HEK293 (cell line): ENCODE data around the gene VAV3.

Experiments used
- HOXD13 ChIP-seq: sonication (generic); formaldehyde crosslinking; IDR thresholded peaks from 2 replicates; pipeline ENCODE4 v1.8.0; 2022; ENCODE audit warnings: missing genetic modification reagents, borderline replicate concordance
- KLF8 ChIP-seq: fragments of 450-650 bp; formaldehyde crosslinking; IDR thresholded peaks from 2 replicates; pipeline ENCODE4 v1.5.1; 2016; ENCODE audit warnings: missing biosample characterization, missing genetic modification characterization
- MEIS1 ChIP-seq: sonication (generic); formaldehyde crosslinking; IDR thresholded peaks from 2 replicates; pipeline ENCODE4 v1.8.1; 2022; ENCODE audit warnings: missing genetic modification reagents, mild to moderate bottlenecking, borderline replicate concordance
- SCRT2 ChIP-seq: fragments of 450-650 bp; formaldehyde crosslinking; IDR thresholded peaks from 2 replicates; pipeline ENCODE4 v1.5.1; 2016; ENCODE audit warnings: missing biosample characterization, missing genetic modification characterization
- SP7 ChIP-seq: fragments of 450-650 bp; formaldehyde crosslinking; IDR thresholded peaks from 2 replicates; pipeline ENCODE4 v1.5.1; 2016; ENCODE audit warnings: missing biosample characterization, missing genetic modification characterization
- ZBTB1 ChIP-seq: fragments of 450-650 bp; formaldehyde crosslinking; IDR thresholded peaks from 2 replicates; pipeline ENCODE4 v1.5.1; 2016; ENCODE audit warnings: missing biosample characterization, missing genetic modification characterization
- ZNF112 ChIP-seq: fragments of 450-650 bp; formaldehyde crosslinking; IDR thresholded peaks from 2 replicates; pipeline ENCODE4 v1.5.0; 2017; ENCODE audit warnings: missing biosample characterization, missing genetic modification characterization
- ZNF138 ChIP-seq: fragments of 450-650 bp; formaldehyde crosslinking; IDR thresholded peaks from 2 replicates; pipeline ENCODE4 v1.5.1; 2016; ENCODE audit warnings: missing biosample characterization, missing genetic modification characterization, borderline replicate concordance
- ZNF169 ChIP-seq: fragments of 450-650 bp; formaldehyde crosslinking; IDR thresholded peaks from 2 replicates; pipeline ENCODE4 v1.5.1; 2016; ENCODE audit warnings: missing biosample characterization, missing genetic modification characterization
- ZNF174 ChIP-seq: fragments of 450-650 bp; formaldehyde crosslinking; IDR thresholded peaks from 2 replicates; pipeline ENCODE4 v1.5.0; 2017; ENCODE audit warnings: missing biosample characterization, mild to moderate bottlenecking, missing genetic modification characterization
- ZNF24 ChIP-seq: fragments of 450-650 bp; formaldehyde crosslinking; IDR thresholded peaks from 2 replicates; pipeline ENCODE4 v1.5.1; 2016; ENCODE audit warnings: missing biosample characterization, missing genetic modification characterization
- ZNF324 ChIP-seq: fragments of 450-650 bp; formaldehyde crosslinking; IDR thresholded peaks from 2 replicates; pipeline ENCODE4 v1.5.1; 2016; ENCODE audit warnings: missing biosample characterization, missing genetic modification characterization
- ZNF335 ChIP-seq: fragments of 450-650 bp; formaldehyde crosslinking; conservative IDR thresholded peaks from 2 replicates; pipeline ENCODE4 v1.5.1; 2016; ENCODE audit warnings: missing biosample characterization, missing genetic modification characterization
- ZNF366 ChIP-seq: fragments of 450-650 bp; formaldehyde crosslinking; conservative IDR thresholded peaks from 2 replicates; pipeline ENCODE4 v1.5.1; 2016; ENCODE audit warnings: missing biosample characterization, missing genetic modification characterization
- ZNF423 ChIP-seq: fragments of 450-650 bp; formaldehyde crosslinking; IDR thresholded peaks from 2 replicates; pipeline ENCODE4 v1.5.1; 2016; ENCODE audit warnings: missing biosample characterization, missing genetic modification characterization
- ZNF544 ChIP-seq: fragments of 450-650 bp; formaldehyde crosslinking; IDR thresholded peaks from 2 replicates; pipeline ENCODE4 v1.5.0; 2017; ENCODE audit warnings: missing biosample characterization, missing genetic modification characterization
- ZNF560 ChIP-seq: fragments of 450-650 bp; formaldehyde crosslinking; IDR thresholded peaks from 2 replicates; pipeline ENCODE4 v1.5.1; 2017; ENCODE audit warnings: missing biosample characterization, missing genetic modification characterization, borderline replicate concordance
- ZNF561 ChIP-seq: fragments of 450-650 bp; IDR thresholded peaks from 2 replicates; pipeline ENCODE4 v1.5.1; 2018; ENCODE audit warnings: missing biosample characterization, missing genetic modification characterization, borderline replicate concordance
- ZNF623 ChIP-seq: fragments of 450-650 bp; formaldehyde crosslinking; IDR thresholded peaks from 2 replicates; pipeline ENCODE4 v1.5.1; 2016; ENCODE audit warnings: missing biosample characterization, missing genetic modification characterization
- ZNF629 ChIP-seq: fragments of 450-650 bp; formaldehyde crosslinking; IDR thresholded peaks from 2 replicates; pipeline ENCODE4 v1.5.1; 2017; ENCODE audit warnings: missing biosample characterization, missing genetic modification characterization
- TF ChIP-seq, protein P1 (sequence below): IDR thresholded peaks from 2 replicates; pipeline ENCODE4 v1.6.1; 2011; ENCODE audit warnings: mild to moderate bottlenecking, low read depth, low read length, borderline replicate concordance
- TF ChIP-seq, protein P2 (sequence below): fragments of 450-650 bp; formaldehyde crosslinking; IDR thresholded peaks from 2 replicates; pipeline ENCODE4 v1.5.1; 2016; ENCODE audit warnings: missing biosample characterization, missing genetic modification characterization
- TF ChIP-seq, protein P3 (sequence below): fragments of 450-650 bp; formaldehyde crosslinking; IDR thresholded peaks from 2 replicates; pipeline ENCODE4 v1.5.1; 2016; ENCODE audit warnings: missing biosample characterization, missing genetic modification characterization, low read depth
- TF ChIP-seq, protein P4 (sequence below): fragments of 450-650 bp; formaldehyde crosslinking; IDR thresholded peaks from 2 replicates; pipeline ENCODE4 v1.5.1; 2017; ENCODE audit warnings: missing biosample characterization, missing genetic modification characterization
- TF ChIP-seq, protein P5 (sequence below): fragments of 450-650 bp; formaldehyde crosslinking; IDR thresholded peaks from 2 replicates; pipeline ENCODE4 v1.5.1; 2017; ENCODE audit warnings: missing biosample characterization, missing genetic modification characterization
- TF ChIP-seq, protein P6 (sequence below): fragments of 450-650 bp; formaldehyde crosslinking; IDR thresholded peaks from 2 replicates; pipeline ENCODE4 v1.5.1; 2016; ENCODE audit warnings: missing biosample characterization, missing genetic modification characterization

The VAV3 gene

DNA sequence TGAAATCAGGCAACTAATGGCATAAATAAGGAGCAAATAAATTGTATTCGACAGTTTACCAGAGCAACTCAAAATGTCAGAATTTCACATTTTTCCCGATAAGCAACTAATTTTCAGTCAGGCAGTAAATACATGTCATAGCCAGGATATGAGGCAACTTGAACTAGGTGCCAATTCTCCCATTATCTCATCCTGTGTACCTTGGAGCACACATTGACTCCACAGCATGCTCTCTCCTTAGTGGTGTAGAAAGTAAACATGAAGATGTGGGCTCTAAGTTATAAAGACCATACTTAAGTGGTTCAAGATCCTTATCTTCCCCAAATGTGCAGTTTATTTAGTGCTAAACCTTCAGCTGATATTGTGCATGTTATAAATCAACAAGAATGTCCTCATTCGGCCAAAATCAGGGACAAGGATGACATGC is 197.8 kb downstream of the VAV3 start (continued):
- TF ChIP-seq, protein P1, sequence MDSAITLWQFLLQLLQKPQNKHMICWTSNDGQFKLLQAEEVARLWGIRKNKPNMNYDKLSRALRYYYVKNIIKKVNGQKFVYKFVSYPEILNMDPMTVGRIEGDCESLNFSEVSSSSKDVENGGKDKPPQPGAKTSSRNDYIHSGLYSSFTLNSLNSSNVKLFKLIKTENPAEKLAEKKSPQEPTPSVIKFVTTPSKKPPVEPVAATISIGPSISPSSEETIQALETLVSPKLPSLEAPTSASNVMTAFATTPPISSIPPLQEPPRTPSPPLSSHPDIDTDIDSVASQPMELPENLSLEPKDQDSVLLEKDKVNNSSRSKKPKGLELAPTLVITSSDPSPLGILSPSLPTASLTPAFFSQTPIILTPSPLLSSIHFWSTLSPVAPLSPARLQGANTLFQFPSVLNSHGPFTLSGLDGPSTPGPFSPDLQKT: no peak
- TF ChIP-seq HOXD13 (no peak), ZNF423 (tag by site-specific recombination) (peak; percentile 17; the same call in 1 of the 2 replicates), ZNF335 (tag by site-specific recombination) (peak; percentile 98), ZNF560 (no peak), ZNF629 (tag by site-specific recombination) (peak; percentile 92), ZNF112 (tag by site-specific recombination) (no peak), ZNF169 (tag by site-specific recombination) (no peak; the same call in none of the 2 replicates), SCRT2 (peak; percentile 62), ZNF24 (peak; percentile 97), ZNF324 (tag by site-specific recombination) (peak; percentile 83), ZBTB1 (no peak), ZNF561 (peak; percentile 44; the same call in 1 of the 2 replicates), SP7 (tag by site-specific recombination) (peak; percentile 99), ZNF174 (tag by site-specific recombination) (peak; percentile 42; the same call in 1 of the 2 replicates), ZNF366 (peak; percentile 97), ZNF544 (no peak), KLF8 (tag by site-specific recombination) (peak; percentile 86), ZNF623 (tag by site-specific recombination) (no peak), MEIS1 (CRISPR knock-in tag) (no peak), ZNF138 (tag by site-specific recombination) (no peak)
- TF ChIP-seq, protein P2, sequence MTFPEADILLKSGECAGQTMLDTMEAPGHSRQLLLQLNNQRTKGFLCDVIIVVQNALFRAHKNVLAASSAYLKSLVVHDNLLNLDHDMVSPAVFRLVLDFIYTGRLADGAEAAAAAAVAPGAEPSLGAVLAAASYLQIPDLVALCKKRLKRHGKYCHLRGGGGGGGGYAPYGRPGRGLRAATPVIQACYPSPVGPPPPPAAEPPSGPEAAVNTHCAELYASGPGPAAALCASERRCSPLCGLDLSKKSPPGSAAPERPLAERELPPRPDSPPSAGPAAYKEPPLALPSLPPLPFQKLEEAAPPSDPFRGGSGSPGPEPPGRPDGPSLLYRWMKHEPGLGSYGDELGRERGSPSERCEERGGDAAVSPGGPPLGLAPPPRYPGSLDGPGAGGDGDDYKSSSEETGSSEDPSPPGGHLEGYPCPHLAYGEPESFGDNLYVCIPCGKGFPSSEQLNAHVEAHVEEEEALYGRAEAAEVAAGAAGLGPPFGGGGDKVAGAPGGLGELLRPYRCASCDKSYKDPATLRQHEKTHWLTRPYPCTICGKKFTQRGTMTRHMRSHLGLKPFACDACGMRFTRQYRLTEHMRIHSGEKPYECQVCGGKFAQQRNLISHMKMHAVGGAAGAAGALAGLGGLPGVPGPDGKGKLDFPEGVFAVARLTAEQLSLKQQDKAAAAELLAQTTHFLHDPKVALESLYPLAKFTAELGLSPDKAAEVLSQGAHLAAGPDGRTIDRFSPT: peak; percentile 37; the same call in 1 of the 2 replicates
- TF ChIP-seq, protein P3, sequence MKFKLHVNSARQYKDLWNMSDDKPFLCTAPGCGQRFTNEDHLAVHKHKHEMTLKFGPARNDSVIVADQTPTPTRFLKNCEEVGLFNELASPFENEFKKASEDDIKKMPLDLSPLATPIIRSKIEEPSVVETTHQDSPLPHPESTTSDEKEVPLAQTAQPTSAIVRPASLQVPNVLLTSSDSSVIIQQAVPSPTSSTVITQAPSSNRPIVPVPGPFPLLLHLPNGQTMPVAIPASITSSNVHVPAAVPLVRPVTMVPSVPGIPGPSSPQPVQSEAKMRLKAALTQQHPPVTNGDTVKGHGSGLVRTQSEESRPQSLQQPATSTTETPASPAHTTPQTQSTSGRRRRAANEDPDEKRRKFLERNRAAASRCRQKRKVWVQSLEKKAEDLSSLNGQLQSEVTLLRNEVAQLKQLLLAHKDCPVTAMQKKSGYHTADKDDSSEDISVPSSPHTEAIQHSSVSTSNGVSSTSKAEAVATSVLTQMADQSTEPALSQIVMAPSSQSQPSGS: peak; percentile 50; the same call in 1 of the 2 replicates
- TF ChIP-seq, protein P4, sequence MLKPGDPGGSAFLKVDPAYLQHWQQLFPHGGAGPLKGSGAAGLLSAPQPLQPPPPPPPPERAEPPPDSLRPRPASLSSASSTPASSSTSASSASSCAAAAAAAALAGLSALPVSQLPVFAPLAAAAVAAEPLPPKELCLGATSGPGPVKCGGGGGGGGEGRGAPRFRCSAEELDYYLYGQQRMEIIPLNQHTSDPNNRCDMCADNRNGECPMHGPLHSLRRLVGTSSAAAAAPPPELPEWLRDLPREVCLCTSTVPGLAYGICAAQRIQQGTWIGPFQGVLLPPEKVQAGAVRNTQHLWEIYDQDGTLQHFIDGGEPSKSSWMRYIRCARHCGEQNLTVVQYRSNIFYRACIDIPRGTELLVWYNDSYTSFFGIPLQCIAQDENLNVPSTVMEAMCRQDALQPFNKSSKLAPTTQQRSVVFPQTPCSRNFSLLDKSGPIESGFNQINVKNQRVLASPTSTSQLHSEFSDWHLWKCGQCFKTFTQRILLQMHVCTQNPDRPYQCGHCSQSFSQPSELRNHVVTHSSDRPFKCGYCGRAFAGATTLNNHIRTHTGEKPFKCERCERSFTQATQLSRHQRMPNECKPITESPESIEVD (tag by site-specific recombination): peak; percentile 92
- TF ChIP-seq, protein P5, sequence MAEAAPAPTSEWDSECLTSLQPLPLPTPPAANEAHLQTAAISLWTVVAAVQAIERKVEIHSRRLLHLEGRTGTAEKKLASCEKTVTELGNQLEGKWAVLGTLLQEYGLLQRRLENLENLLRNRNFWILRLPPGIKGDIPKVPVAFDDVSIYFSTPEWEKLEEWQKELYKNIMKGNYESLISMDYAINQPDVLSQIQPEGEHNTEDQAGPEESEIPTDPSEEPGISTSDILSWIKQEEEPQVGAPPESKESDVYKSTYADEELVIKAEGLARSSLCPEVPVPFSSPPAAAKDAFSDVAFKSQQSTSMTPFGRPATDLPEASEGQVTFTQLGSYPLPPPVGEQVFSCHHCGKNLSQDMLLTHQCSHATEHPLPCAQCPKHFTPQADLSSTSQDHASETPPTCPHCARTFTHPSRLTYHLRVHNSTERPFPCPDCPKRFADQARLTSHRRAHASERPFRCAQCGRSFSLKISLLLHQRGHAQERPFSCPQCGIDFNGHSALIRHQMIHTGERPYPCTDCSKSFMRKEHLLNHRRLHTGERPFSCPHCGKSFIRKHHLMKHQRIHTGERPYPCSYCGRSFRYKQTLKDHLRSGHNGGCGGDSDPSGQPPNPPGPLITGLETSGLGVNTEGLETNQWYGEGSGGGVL (tag by site-specific recombination): peak; percentile 65
- TF ChIP-seq, protein P6, sequence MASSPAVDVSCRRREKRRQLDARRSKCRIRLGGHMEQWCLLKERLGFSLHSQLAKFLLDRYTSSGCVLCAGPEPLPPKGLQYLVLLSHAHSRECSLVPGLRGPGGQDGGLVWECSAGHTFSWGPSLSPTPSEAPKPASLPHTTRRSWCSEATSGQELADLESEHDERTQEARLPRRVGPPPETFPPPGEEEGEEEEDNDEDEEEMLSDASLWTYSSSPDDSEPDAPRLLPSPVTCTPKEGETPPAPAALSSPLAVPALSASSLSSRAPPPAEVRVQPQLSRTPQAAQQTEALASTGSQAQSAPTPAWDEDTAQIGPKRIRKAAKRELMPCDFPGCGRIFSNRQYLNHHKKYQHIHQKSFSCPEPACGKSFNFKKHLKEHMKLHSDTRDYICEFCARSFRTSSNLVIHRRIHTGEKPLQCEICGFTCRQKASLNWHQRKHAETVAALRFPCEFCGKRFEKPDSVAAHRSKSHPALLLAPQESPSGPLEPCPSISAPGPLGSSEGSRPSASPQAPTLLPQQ (tag by site-specific recombination): peak; percentile 82
